ENCODE results near the gene FAXDC2.
A peak's percentile ranks its signal among the peaks of the same experiment; 100 is the strongest.

FAXDC2 gene

GRCh38 chr5:154863291-154864080 is 13.1 kb upstream of the FAXDC2 start:
- no peak overlapping the region for H3K4me3 ChIP-seq (ENCODE audit: low read length)
- DNase-seq (ENCODE audit: low read depth, low spot score) = no peak

- DNase-seq (ENCODE audit: low read depth, low spot score) = no peak
- H3K4me3 ChIP-seq (ENCODE audit: low read length) = no peak overlapping the region
These were observed 12.4 kb upstream of the FAXDC2 start for GRCh38 chr5:154862766-154863165.

- H3K4me3 ChIP-seq (ENCODE audit: low read length) = no peak overlapping the region
- no peak for DNase-seq (ENCODE audit: low read depth, low spot score)
These were observed 11.5 kb upstream of the FAXDC2 start for GRCh38 chr5:154861946-154862345.

- peak; percentile 9 for DNase-seq (ENCODE audit: low read depth, low spot score)
- peak overlapping the region; percentile 96 for H3K4me3 ChIP-seq (ENCODE audit: low read length)
These were observed 10.4 kb upstream of the FAXDC2 start for GRCh38 chr5:154860765-154861164.

GRCh38 chr5:154860123-154860522 is 9.7 kb upstream of the FAXDC2 start:
- no peak for DNase-seq (ENCODE audit: low read depth, low spot score)
- peak overlapping the region; percentile 96 for H3K4me3 ChIP-seq (ENCODE audit: low read length)

- DNase-seq (ENCODE audit: low read depth, low spot score) = peak; percentile 33
- peak overlapping the region; percentile 96 for H3K4me3 ChIP-seq (ENCODE audit: low read length)
These were observed 8.8 kb upstream of the FAXDC2 start for GRCh38 chr5:154858972-154859871.

- peak within 1 kb of the TSS; percentile 96 for H3K4me3 ChIP-seq (ENCODE audit: low read length)
- peak; percentile 97 for DNase-seq (ENCODE audit: low read depth, low spot score)
These were observed 8.0 kb upstream of the FAXDC2 start, which contains the start of gene CNOT8 for GRCh38 chr5:154858297-154858971. Gene CNOT8, plus strand, starts transcription at chr5:154858627. Its CDS starts 4,652 bp downstream, at chr5:154863279.

- peak; percentile 92 for DNase-seq (ENCODE audit: low read depth, low spot score)
- H3K4me3 ChIP-seq (ENCODE audit: low read length) = peak overlapping the region; percentile 96
These were observed 7.3 kb upstream of the FAXDC2 start for GRCh38 chr5:154857530-154858296.

GRCh38 chr5:154851351-154851750 is 948 bp upstream of the FAXDC2 start:
- DNase-seq (ENCODE audit: low read depth, low spot score) = no peak
- H3K4me3 ChIP-seq (ENCODE audit: low read length) = no peak overlapping the region

GRCh38 chr5:154849791-154850201 is 607 bp downstream of the FAXDC2 start:
- H3K4me3 ChIP-seq (ENCODE audit: low read length) = no peak overlapping the region
- DNase-seq (ENCODE audit: low read depth, low spot score) = no peak

GRCh38 chr5:154849264-154849785 is 1.1 kb downstream of the FAXDC2 start:
- no peak for DNase-seq (ENCODE audit: low read depth, low spot score)
- no peak overlapping the region for H3K4me3 ChIP-seq (ENCODE audit: low read length)

GRCh38 chr5:154844809-154845208 is 5.6 kb downstream of the FAXDC2 start:
- DNase-seq (ENCODE audit: low read depth, low spot score) = no peak
- H3K4me3 ChIP-seq (ENCODE audit: low read length) = no peak overlapping the region

GRCh38 chr5:154842689-154843530 is 7.5 kb downstream of the FAXDC2 start:
- DNase-seq (ENCODE audit: low read depth, low spot score) = no peak
- no peak overlapping the region for H3K4me3 ChIP-seq (ENCODE audit: low read length)

- H3K4me3 ChIP-seq (ENCODE audit: low read length) = no peak overlapping the region
- DNase-seq (ENCODE audit: low read depth, low spot score) = no peak
These were observed 9.1 kb downstream of the FAXDC2 start for GRCh38 chr5:154841273-154841661.

- DNase-seq (ENCODE audit: low read depth, low spot score) = no peak
- no peak overlapping the region for H3K4me3 ChIP-seq (ENCODE audit: low read length)
These were observed 9.7 kb downstream of the FAXDC2 start for GRCh38 chr5:154840435-154841272.

GRCh38 chr5:154837009-154837901 is 13.1 kb downstream of the FAXDC2 start:
- no peak overlapping the region for H3K4me3 ChIP-seq (ENCODE audit: low read length)
- DNase-seq (ENCODE audit: low read depth, low spot score) = no peak

All from Jurkat, Clone E6-1 (cell line).